Measurements from ENCODE around the gene BICD1. TPM values are rescaled to one million over a fixed set of nuclear protein-coding genes. Genes with fewer than 3 reads are reported as not detected.

The BICD1 gene
- total and polyA plus RNA-seq, 2 of the 13 experiments (the other 11 are each of a cell fraction or from before 2014, with no cell fraction given): 4.5 to 5.2 TPM

DNA sequence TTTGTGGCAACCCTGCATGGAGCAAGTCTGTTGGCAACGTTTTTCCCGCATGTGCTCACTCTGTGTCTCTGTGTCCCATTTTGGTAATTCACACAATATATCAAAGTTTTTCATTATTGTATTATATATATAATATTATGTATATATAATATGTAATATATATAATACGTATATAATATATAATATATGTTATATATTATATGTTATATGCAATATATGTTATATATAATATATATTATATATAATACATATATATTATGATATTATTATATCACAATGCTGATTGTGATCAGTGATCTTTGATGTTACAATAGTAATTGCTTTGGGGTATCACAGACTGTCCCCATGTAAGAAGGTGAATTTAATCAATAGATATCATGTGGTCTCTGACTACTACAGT, 84.8 kb downstream of the BICD1 start:
- H2AFZ ChIP-seq (ENCODE audit: low read length): no peak overlapping the region
- TF ChIP-seq GATAD2A (CRISPR knock-in tag; IDR thresholded peaks at IDR 0.05): no peak
- TF ChIP-seq MED1 (CRISPR knock-in tag; IDR thresholded peaks at IDR 0.05): no peak
- TF ChIP-seq ZNF251 (CRISPR knock-in tag; IDR thresholded peaks at IDR 0.05): no peak
- TF ChIP-seq MTA1 (CRISPR knock-in tag; IDR thresholded peaks at IDR 0.05; ENCODE audit: borderline replicate concordance): no peak
- no peak for TF ChIP-seq NFIC (IDR thresholded peaks at IDR 0.05; ENCODE audit: low read length)
- no peak for TF ChIP-seq MAFK (conservative IDR thresholded peaks at IDR 0.05 in 1 of 2, IDR thresholded peaks at IDR 0.05 in 1 of 2; ENCODE audit: low read length in 2 of 2)
- TF ChIP-seq ZMAT3 (CRISPR knock-in tag; conservative IDR thresholded peaks at IDR 0.05): no peak
- TF ChIP-seq ZNF160 (CRISPR knock-in tag; IDR thresholded peaks at IDR 0.05): no peak
- TF ChIP-seq IRX3 (CRISPR knock-in tag; IDR thresholded peaks at IDR 0.05; ENCODE audit: borderline replicate concordance, low read depth): no peak
- TF ChIP-seq BCL6 (CRISPR knock-in tag; IDR thresholded peaks at IDR 0.05): no peak
- TF ChIP-seq FIP1L1 (IDR thresholded peaks at IDR 0.05; ENCODE audit: borderline replicate concordance, insufficient read depth, low read depth, low read length): no peak
- TF ChIP-seq ZBTB37 (CRISPR knock-in tag; IDR thresholded peaks at IDR 0.05): no peak
- no peak for TF ChIP-seq AHR (CRISPR knock-in tag; IDR thresholded peaks at IDR 0.05)
- TF ChIP-seq MIER2 (CRISPR knock-in tag; IDR thresholded peaks at IDR 0.05): no peak
- TF ChIP-seq ZKSCAN5 (CRISPR knock-in tag; IDR thresholded peaks at IDR 0.05): no peak
- no peak for TF ChIP-seq TMF1 (CRISPR knock-in tag; IDR thresholded peaks at IDR 0.05; ENCODE audit: low read depth)
- no peak for TF ChIP-seq ZNF326 (CRISPR knock-in tag; IDR thresholded peaks at IDR 0.05; ENCODE audit: borderline replicate concordance)
- no peak for TF ChIP-seq PHB2 (IDR thresholded peaks at IDR 0.05; ENCODE audit: partially characterized antibody)
- no peaks in the 10 kb centered on the region for H3K36me3 ChIP-seq (replicated peaks in 1 of 2; ENCODE audit: control insufficient read depth in 1 of 2, insufficient read depth in 2 of 2, low read length in 2 of 2)
- FAIRE-seq (no peak), ATAC-seq (no peak), DNase-seq (ENCODE audit: low spot score) (no peak)
- H3K9ac ChIP-seq (ENCODE audit: insufficient read depth, low read depth, low read length): no peak overlapping the region
- H3K27ac ChIP-seq (ENCODE audit: extremely low read length, insufficient read depth, low read length): no peak overlapping the region
- H3K9me3 ChIP-seq (ENCODE audit: low read length): peaks cover 14% of the 10 kb centered on the region
- ChIA-PET POLR2A (no interaction called here), CTCF (ENCODE audit: low intra/inter-chr PET ratio, low total read pairs) (no interaction called here)
- H3K4me3 ChIP-seq (replicated peaks in 1 of 3; ENCODE audit: insufficient read depth in 1 of 3, low read depth in 2 of 3, low read length in 3 of 3): no peak overlapping the region
- H3K4me1 ChIP-seq (ENCODE audit: insufficient read depth, low read length): peaks cover 8% of the 10 kb centered on the region
- no peaks in the 10 kb centered on the region; the same call in 1 of the 2 replicates for H4K20me1 ChIP-seq (ENCODE audit: insufficient read depth, low read length)
- H3K4me2 ChIP-seq (ENCODE audit: low read depth, low read length): no peak overlapping the region
- in situ Hi-C loops (cut with HindIII; ENCODE audit: extremely low pct_ligation_motif_present, low pct_unique_long_range_greater_than_20kb): no loop called here
- no TSS peak for BruUV-seq (replicated peaks)
- intact Hi-C loops (cut with micrococcal nuclease; ENCODE audit: unreplicated experiment): no loop called here
- WGBS (ENCODE audit: low lambda C conversion rate): 87% methylated on average over 3 of the region's 3 CpGs
- no peaks in the 10 kb centered on the region; a peak in 1 of 5 replicates for H3K27me3 ChIP-seq (ENCODE audit: control insufficient read depth in 1 of 2, insufficient read depth in 2 of 2, low read length in 2 of 2)
- H3K79me2 ChIP-seq (ENCODE audit: insufficient read depth, low read length): no peaks in the 10 kb centered on the region

All from HepG2 (cell line).